ENCODE results near the gene METTL4. TPM values are rescaled to one million over a fixed set of nuclear protein-coding genes. Genes with fewer than 3 reads are reported as not detected.

The METTL4 gene
- total and polyA plus RNA-seq, 2 of the 8 experiments (the other 6 are each of a cell fraction or from before 2014, with no cell fraction given), result 8.5 to 11.5 TPM

GRCh38 chr18:2535419-2535910 is 35.8 kb downstream of the METTL4 start:
- no peak overlapping the region for H3K56ac ChIP-seq (replicated peaks; ENCODE audit: insufficient read length, low read depth, low read length)
- H3K4me2 ChIP-seq (ENCODE audit: insufficient read depth in 1 of 2, low read depth in 2 of 2, low read length in 2 of 2), result no peak overlapping the region
- no peaks in the 10 kb centered on the region for H3K79me2 ChIP-seq (ENCODE audit: control insufficient read depth in 1 of 2, insufficient read depth in 2 of 2, low read length in 2 of 2)
- FAIRE-seq (no peak), DNase-seq (ENCODE audit: low read depth in 1 of 2, low spot score in 2 of 2) (no peak)
- H2AK5ac ChIP-seq (ENCODE audit: low read depth, low read length), result no peak overlapping the region
- no peak overlapping the region for H3K27ac ChIP-seq (ENCODE audit: low read depth, low read length)
- H3K9ac ChIP-seq (replicated peaks in 1 of 4; ENCODE audit: extremely low read depth in 1 of 4, low read depth in 3 of 4, low read length in 3 of 4), result no peak overlapping the region
- no peaks in the 10 kb centered on the region for H3K23me2 ChIP-seq (ENCODE audit: low read depth, low read length)
- no peak overlapping the region for H2BK12ac ChIP-seq (ENCODE audit: low read depth, low read length)
- H3K14ac ChIP-seq (ENCODE audit: insufficient read length), result peak overlapping the region; percentile 83
- 0 out of 4 replicates have a peak, but pooled peaks cover 2% of the 10 kb centered on the region in 2 experiments for H3K9me3 ChIP-seq (ENCODE audit: insufficient read depth in 2 of 2, low read depth in 1 of 2, low read length in 1 of 2)
- no peak overlapping the region for H4K8ac ChIP-seq (ENCODE audit: extremely low read depth, insufficient read depth, low read length)
- H4K5ac ChIP-seq (ENCODE audit: insufficient read length, low read depth, low read length), result no peak overlapping the region
- no peak overlapping the region for H4K91ac ChIP-seq (replicated peaks; ENCODE audit: insufficient read length, low read length)
- no peaks in the 10 kb centered on the region for H4K20me1 ChIP-seq (replicated peaks in 1 of 2; ENCODE audit: control insufficient read depth in 1 of 2, insufficient read depth in 2 of 2, low read length in 2 of 2)
- 83% methylated on average over 1 of the region's 1 CpG; no CpG with 5 or more reads in 1 of the 2 experiments for WGBS, 2 experiments (ENCODE audit: extremely low coverage in 1 of 2, insufficient coverage in 1 of 2, insufficient read length in 1 of 2, insufficient replicate concordance in 2 of 2, low coverage in 1 of 2, low lambda C conversion rate in 2 of 2, missing lambda C conversion rate in 1 of 2)
- no peak overlapping the region for H2BK5ac ChIP-seq (ENCODE audit: low read depth, low read length)
- no peaks in the 10 kb centered on the region for H3K79me1 ChIP-seq (ENCODE audit: low read depth, low read length)
- no peak overlapping the region for H2AFZ ChIP-seq (ENCODE audit: low read length)
- no peaks in the 10 kb centered on the region for H3K4me1 ChIP-seq (replicated peaks in 1 of 4; ENCODE audit: control insufficient read depth in 3 of 4, insufficient read depth in 4 of 4, low read length in 3 of 4)
- TF ChIP-seq, protein P1, sequence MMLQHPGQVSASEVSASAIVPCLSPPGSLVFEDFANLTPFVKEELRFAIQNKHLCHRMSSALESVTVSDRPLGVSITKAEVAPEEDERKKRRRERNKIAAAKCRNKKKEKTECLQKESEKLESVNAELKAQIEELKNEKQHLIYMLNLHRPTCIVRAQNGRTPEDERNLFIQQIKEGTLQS (IDR thresholded peaks at IDR 0.05; ENCODE audit: insufficient read depth, low read depth, low read length), result no peak
- TF ChIP-seq TBP (IDR thresholded peaks at IDR 0.05; ENCODE audit: low read depth, low read length), result no peak
- no peak for TF ChIP-seq CTCF (IDR thresholded peaks at IDR 0.05; ENCODE audit: control extremely low read depth in 1 of 3, insufficient read depth in 1 of 3, low read depth in 1 of 3, low read length in 3 of 3)
- peak; percentile 82 for TF ChIP-seq NANOG (IDR thresholded peaks at IDR 0.05; ENCODE audit: insufficient read depth, low read depth, low read length, poor library complexity, severe bottlenecking)
- no peak for TF ChIP-seq SP1 (IDR thresholded peaks at IDR 0.05; ENCODE audit: low read depth, low read length)
- TF ChIP-seq HDAC2 (IDR thresholded peaks at IDR 0.05; ENCODE audit: borderline replicate concordance in 1 of 2, low read depth in 2 of 2, low read length in 2 of 2), result no peak
- no peak for TF ChIP-seq SUZ12 (IDR thresholded peaks at IDR 0.05; ENCODE audit: low read length)
- H2BK15ac ChIP-seq (ENCODE audit: low read length), result no peak overlapping the region
- CTCF ChIA-PET (ENCODE audit: partially characterized antibody), result interaction anchor here (1.3 to 1.8 kb wide), 3 partner anchors 12 to 200 kb away, joined by 4 to 5 read pairs (median 4); no protein-coding TSS in a partner anchor
- H2BK120ac ChIP-seq (replicated peaks; ENCODE audit: low read depth, low read length), result no peak overlapping the region
- H3K36me3 ChIP-seq (ENCODE audit: control insufficient read depth in 2 of 4, insufficient read depth in 4 of 4, low read length in 3 of 4), result peaks cover 0 to 3% (median 0%) of the 10 kb centered on the region in 4 experiments; a peak in 2 of 8 replicates
- no peak overlapping the region for H2BK20ac ChIP-seq (ENCODE audit: low read length)
- no peak overlapping the region for H3K18ac ChIP-seq (ENCODE audit: extremely low read depth, low read length)
- H3K4ac ChIP-seq (replicated peaks; ENCODE audit: insufficient read length, low read depth, low read length), result no peak overlapping the region
- no peaks in the 10 kb centered on the region for H3K27me3 ChIP-seq (replicated peaks in 1 of 4; ENCODE audit: control insufficient read depth in 3 of 4, extremely low read depth in 1 of 4, insufficient read depth in 3 of 4, low read length in 3 of 4)
- no peak overlapping the region for H3K4me3 ChIP-seq (ENCODE audit: extremely low read depth in 1 of 4, insufficient read depth in 2 of 4, low read depth in 3 of 4, low read length in 4 of 4)
- no peak overlapping the region for H3K23ac ChIP-seq (ENCODE audit: insufficient read length)
- POLR2A ChIA-PET (ENCODE audit: partially characterized antibody), result no interaction called here

Measured in H1 (cell line).